ENCODE data around the gene CSRNP3. TPM values are rescaled to one million over a fixed set of nuclear protein-coding genes. Genes with fewer than 3 reads are reported as not detected.

Gene CSRNP3
- total RNA-seq, 1 donor, result 2.6 TPM

DNA sequence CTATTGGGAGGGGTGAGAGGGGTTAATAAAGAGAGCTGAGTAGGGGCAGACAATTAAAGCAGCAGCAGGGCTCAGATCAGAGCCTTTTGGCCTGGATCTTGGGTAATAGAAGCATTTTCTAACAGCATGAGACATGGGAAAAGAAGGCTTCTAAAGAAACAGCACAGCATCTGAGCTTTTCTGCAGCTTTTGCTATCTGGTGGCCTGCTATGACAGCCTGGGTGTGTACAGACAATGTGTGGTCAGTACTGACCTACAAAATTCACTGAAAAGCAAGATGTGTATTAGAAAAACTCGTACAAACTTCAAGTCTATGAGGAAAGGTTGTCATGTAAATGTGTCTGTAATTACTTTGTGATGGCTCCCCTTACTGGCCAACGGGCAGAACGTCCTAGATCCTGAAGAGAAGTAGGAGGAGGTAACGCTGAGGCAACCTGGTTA lies 229.0 kb downstream of the CSRNP3 start:
- H3K4me3 ChIP-seq (ENCODE audit: low read depth, low read length), result no peak overlapping the region
- TF ChIP-seq, protein P1, sequence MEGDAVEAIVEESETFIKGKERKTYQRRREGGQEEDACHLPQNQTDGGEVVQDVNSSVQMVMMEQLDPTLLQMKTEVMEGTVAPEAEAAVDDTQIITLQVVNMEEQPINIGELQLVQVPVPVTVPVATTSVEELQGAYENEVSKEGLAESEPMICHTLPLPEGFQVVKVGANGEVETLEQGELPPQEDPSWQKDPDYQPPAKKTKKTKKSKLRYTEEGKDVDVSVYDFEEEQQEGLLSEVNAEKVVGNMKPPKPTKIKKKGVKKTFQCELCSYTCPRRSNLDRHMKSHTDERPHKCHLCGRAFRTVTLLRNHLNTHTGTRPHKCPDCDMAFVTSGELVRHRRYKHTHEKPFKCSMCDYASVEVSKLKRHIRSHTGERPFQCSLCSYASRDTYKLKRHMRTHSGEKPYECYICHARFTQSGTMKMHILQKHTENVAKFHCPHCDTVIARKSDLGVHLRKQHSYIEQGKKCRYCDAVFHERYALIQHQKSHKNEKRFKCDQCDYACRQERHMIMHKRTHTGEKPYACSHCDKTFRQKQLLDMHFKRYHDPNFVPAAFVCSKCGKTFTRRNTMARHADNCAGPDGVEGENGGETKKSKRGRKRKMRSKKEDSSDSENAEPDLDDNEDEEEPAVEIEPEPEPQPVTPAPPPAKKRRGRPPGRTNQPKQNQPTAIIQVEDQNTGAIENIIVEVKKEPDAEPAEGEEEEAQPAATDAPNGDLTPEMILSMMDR (IDR thresholded peaks at IDR 0.05; ENCODE audit: insufficient read depth, low read depth, low read length), result peak; percentile 49
- peak; percentile 51 for DNase-seq (ENCODE audit: low read depth)

DNA sequence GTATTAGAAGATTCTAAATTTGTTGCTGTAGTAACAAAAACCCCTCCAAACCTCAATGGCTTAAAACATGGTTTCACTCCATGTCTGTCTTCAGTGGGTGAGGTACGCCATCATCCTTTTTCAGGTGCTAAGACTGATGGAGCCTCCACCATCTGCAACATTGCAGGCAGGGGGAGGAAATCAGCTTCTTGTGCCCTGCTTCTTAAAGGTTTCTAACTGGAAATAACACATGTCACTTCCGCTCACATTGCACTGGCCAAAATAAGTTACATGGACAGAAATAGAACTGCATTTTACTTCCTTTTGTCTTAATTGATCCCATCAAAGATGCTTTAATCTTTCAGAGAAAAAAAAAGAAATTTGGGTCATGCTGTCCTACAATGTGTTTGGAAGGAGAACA lies 230.4 kb downstream of the CSRNP3 start:
- H3K4me3 ChIP-seq (ENCODE audit: low read depth, low read length), result no peak overlapping the region
- TF ChIP-seq, protein P1 (IDR thresholded peaks at IDR 0.05; ENCODE audit: insufficient read depth, low read depth, low read length), result no peak
- DNase-seq (ENCODE audit: low read depth), result no peak

DNA sequence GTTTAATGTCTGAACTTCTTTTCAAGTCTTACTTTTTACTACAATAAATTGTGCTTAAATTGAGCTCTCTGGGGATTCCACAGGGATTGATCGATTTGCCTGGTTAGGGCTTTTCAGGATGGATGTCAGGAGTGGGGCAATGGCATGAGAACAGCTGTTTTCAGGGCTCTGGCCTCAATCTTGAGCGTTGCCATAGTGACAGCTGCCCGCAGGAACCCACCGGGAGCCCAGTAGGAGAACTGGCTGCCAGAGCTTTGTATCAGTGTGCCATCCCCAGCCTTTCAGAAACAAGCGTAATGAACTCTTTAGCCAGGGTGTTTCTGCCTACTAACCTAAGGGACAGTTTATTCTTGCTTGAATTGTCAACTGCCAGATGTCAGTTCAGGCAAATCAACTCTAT lies 231.0 kb downstream of the CSRNP3 start:
- TF ChIP-seq, protein P1 (IDR thresholded peaks at IDR 0.05; ENCODE audit: insufficient read depth, low read depth, low read length), result no peak
- no peak overlapping the region for H3K4me3 ChIP-seq (ENCODE audit: low read depth, low read length)
- no peak for DNase-seq (ENCODE audit: low read depth)

DNA sequence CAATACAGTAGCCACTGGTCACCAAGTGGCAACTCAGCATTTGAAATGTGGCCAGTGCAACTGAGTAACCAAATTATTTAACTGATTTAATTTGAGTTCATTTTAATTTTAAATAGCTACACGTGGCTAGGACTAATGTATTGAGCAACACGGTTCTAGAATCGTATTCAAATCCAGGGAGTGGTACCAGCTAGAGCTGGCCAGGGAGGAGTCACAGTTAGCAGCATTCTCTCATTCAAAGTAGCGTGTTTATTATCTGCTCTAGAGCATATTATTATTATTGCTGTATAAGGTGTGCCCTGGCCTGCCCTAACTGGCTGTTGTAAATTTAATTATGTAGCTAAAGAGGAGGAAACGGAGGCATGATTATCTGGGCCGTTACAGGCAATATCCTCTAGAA lies 231.6 kb downstream of the CSRNP3 start:
- no peak for DNase-seq (ENCODE audit: low read depth)
- no peak overlapping the region for H3K4me3 ChIP-seq (ENCODE audit: low read depth, low read length)
- TF ChIP-seq, protein P1 (IDR thresholded peaks at IDR 0.05; ENCODE audit: insufficient read depth, low read depth, low read length), result no peak

DNA sequence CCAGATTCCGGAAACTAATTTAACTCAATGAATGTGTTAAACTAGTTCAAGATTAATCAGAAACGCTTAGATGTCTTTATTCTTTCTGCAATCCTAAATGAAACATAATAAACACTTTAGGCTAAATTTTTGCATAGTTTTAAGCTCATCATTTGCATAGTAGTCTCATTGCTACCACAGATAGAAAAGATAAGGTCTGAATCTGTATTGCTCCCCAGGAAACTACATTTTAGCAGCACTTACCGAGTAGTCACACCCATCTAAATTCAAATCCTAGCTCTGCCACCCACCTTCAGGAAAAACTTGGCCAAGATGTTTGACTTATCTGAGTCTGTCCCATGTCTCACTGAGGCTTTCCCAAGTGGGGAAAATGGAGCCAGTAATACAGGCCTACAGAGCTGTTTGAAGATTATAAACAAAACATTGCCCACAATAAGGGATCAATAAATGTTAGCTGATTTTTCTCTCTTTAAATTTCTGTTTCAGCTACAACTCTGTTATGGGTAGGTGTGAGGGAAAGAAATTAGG lies 237.5 kb downstream of the CSRNP3 start:
- H3K4me3 ChIP-seq (ENCODE audit: low read depth, low read length), result no peak overlapping the region
- TF ChIP-seq, protein P1 (IDR thresholded peaks at IDR 0.05; ENCODE audit: insufficient read depth, low read depth, low read length), result no peak
- no peak for DNase-seq (ENCODE audit: low read depth)

DNA sequence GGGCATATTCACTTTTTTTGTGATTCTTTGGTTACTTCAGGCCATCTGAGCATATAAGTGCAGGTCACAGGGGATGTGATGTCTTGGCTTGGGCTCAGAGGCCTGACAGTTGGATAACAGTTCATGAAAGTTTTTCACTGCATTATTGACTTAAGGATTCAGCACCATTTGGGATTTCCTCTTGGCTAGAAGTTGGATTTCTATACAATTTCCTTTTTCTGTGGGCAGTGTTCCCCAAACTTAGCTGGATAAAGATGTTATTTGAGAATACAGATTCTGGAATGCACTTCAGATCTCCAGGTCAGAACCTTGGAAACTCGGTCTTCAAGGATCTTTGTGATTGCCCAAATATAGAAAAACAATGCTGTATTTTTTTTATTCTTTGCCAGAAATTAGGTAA lies 246.6 kb downstream of the CSRNP3 start:
- no peak overlapping the region for H3K4me3 ChIP-seq (ENCODE audit: low read depth, low read length)
- TF ChIP-seq, protein P1 (IDR thresholded peaks at IDR 0.05; ENCODE audit: insufficient read depth, low read depth, low read length), result no peak
- DNase-seq (ENCODE audit: low read depth), result no peak

DNA sequence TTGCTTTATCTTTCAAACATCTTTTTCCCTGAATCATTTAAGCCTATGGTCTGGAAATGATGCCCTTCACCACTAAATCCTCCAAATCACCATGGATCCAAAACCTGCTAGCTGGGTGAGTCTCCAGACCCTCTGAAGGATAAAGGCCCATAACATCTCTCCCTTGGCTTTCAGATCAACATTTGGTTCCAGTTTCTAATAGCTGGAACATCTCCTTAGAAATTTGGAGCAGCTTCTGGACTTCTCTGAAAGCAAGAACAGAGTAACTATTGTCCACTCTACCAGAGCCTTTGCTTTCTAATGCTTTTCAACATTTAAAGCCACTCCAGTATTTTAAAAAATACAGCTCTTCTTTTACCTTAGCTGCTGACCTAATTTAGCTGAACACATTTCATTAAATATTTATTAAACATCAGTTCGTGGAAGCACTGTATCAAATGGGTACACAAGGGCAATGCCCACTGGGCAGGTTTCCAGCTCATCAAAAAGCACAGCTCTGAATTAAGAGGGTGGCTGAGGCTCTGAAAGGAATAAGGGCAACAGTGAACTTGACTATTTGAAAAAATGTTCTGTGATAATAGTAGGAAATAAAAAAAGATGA lies 249.2 kb downstream of the CSRNP3 start:
- no peak for DNase-seq (ENCODE audit: low read depth)
- no peak overlapping the region for H3K4me3 ChIP-seq (ENCODE audit: low read depth, low read length)
- TF ChIP-seq, protein P1 (IDR thresholded peaks at IDR 0.05; ENCODE audit: insufficient read depth, low read depth, low read length), result no peak
